SKM-1 (cell line): ENCODE data around the gene AFAP1.

Experiments used
- DNase-seq: peaks from one replicate; lab custom pipeline; 2025; ENCODE audit not compliant: unreplicated experiment; lab: John Stamatoyannopoulos, UW

AFAP1 gene

GRCh38 chr4:7868892-7869471 lies 70.7 kb downstream of the AFAP1 start:
- no peak for DNase-seq

GRCh38 chr4:7868436-7868775 lies 71.3 kb downstream of the AFAP1 start:
- DNase-seq = no peak

DNA sequence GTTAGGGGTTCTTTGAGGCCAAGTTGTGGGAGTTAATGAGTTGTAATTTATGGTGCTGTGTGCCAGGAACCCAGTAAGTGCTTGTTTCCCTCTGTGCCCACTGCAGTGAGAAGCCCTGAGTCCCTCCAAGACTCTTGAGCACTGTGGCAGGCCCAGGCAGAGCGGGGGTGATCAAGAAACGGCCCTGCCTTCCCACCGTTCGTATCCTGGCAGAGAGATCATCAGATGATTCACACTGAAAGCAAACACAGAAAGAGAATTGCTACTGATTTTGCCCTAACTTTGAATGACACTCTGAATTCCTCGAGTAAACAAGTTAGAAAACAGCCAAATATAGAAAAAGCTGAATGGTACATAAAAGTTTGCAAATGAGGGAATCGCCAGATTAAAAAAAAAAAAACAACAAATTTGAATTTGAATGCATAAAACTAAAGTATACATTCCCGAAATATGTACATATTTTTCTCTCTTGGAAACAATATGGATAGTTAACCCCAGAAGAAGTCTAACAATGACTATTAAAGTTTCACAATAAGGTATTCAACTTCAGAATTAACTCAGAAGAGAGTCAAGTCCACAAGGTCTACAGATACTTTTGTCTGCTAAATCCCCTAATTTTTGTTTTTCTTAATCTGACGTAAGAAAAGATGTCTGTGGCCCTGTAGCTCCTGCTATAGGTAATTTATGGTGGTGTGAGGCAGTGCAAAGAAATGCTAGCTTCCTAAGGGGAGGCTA lies 71.8 kb downstream of the AFAP1 start:
- DNase-seq = no peak

DNA sequence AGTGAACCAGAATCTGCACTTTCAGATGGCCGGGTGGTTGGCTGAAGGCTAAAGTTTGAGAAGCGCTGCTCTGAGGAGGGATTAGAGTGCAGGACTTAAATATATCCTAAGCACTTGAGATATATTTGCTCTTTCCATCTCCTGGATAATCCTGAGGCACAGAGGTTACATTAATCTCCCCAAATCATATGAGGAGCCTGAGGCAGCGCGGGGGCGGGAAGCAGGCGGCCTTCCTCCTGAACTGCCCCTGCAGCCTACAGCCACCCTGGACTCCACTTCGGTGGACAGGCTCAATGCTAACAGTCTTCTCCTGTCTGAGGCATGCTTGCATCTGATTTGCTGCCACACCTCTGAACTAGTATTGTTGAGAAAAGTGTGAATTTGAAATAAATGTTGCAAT lies 72.5 kb downstream of the AFAP1 start:
- no peak for DNase-seq

GRCh38 chr4:7865533-7865932 lies 74.1 kb downstream of the AFAP1 start:
- no peak for DNase-seq

- DNase-seq = no peak
These were observed 75.0 kb downstream of the AFAP1 start for GRCh38 chr4:7864685-7865084.

- DNase-seq = no peak
These were observed 75.6 kb downstream of the AFAP1 start for GRCh38 chr4:7863911-7864681.

- DNase-seq = no peak
These were observed 77.0 kb downstream of the AFAP1 start for GRCh38 chr4:7862561-7863192.

DNA sequence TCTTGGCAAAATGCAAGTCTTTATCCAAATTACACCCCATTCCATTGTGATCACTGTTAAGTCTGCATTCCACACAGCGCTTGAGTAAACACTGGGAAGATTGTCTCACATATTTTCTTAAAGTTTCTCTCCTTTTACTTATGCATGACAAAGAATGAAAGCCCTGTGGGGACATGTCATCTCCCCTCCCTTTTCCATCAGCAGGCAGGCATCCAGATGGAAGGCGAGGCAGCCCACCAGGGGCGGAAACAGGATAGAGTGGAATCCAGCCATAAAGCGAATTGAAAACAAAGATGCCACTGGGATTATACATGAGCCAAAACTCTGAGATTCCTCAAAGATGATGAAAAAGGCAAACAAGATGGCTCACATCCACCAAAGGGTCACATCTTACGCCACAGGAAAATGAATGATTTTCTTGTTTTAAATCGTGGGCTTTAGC lies 78.2 kb downstream of the AFAP1 start:
- no peak for DNase-seq

DNA sequence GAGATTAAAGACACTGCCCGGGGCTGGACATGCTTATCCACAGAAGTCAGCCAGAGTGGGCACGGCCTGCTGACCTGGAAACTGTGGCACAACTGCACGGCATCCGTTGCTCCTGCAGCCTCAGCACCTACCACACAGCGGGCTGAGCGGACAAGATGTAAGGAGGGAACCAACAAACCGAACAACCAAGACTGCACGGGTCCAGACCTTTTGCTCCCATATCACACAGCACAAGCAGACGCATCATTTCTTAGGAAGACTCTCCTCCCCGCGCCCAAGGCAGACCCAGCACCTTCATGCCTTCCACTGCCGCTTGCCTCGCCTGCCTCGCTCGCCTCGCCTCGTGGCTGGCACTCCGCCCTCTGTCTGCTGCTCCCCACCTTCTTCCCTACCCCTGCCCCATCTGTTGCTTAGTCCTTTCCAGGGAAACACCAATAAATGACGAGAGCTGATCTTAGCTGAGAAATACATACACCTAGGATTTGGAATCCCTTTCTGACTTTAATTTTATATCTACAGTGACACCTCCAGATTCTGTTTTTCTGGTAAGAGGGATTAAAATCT lies 79.0 kb downstream of the AFAP1 start:
- DNase-seq = no peak

- no peak for DNase-seq
These were observed 80.3 kb downstream of the AFAP1 start for GRCh38 chr4:7859326-7859725.

GRCh38 chr4:7858498-7858897 lies 81.2 kb downstream of the AFAP1 start:
- no peak for DNase-seq

DNA sequence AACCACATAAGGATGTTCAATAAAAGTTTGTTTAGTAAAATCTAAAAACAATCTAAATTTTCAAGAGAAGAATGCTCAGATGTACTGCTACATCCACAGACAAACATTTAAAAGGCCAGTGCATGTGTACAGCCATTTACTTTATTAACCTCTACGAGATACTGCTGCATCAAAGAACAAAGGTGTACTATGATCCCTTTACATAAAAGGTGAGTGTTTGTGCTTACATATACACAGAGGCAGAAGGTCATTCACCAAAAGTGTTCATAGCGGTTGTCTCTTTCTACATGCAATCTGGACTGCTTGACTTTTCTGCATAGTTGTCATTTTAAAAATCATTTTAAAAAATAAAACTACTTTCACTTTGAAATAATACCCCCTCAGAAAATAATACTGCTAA lies 81.7 kb downstream of the AFAP1 start:
- no peak for DNase-seq

GRCh38 chr4:7857238-7857701 lies 82.4 kb downstream of the AFAP1 start:
- DNase-seq = no peak

- DNase-seq = no peak
These were observed 83.9 kb downstream of the AFAP1 start for GRCh38 chr4:7855731-7856130.

GRCh38 chr4:7854697-7855370 lies 84.8 kb downstream of the AFAP1 start:
- no peak for DNase-seq

- no peak for DNase-seq
These were observed 85.4 kb downstream of the AFAP1 start for GRCh38 chr4:7854216-7854615.

GRCh38 chr4:7853271-7853670 lies 86.4 kb downstream of the AFAP1 start:
- no peak for DNase-seq

- DNase-seq = no peak
These were observed 87.0 kb downstream of the AFAP1 start for GRCh38 chr4:7852568-7853185.

- no peak for DNase-seq
These were observed 89.2 kb downstream of the AFAP1 start for GRCh38 chr4:7850489-7850888.
